HepG2 (cell line): Measurements from ENCODE around the gene XXYLT1. TPM values are rescaled to one million over a fixed set of nuclear protein-coding genes. Genes with fewer than 3 reads are reported as not detected.

Source experiments
- EEA1 ChIP-seq: sonication (generic); formaldehyde crosslinking; IDR thresholded peaks from 2 replicates; pipeline ENCODE4 v1.5.1; 2020; ENCODE audit warnings: mild to moderate bottlenecking, missing genetic modification reagents, borderline replicate concordance
- FOXJ3 ChIP-seq: sonication (generic); formaldehyde crosslinking; IDR thresholded peaks from 2 replicates; pipeline ENCODE4 v1.4.0; 2020; ENCODE audit warnings: missing genetic modification reagents, mild to moderate bottlenecking, borderline replicate concordance
- GABPB1 ChIP-seq: IDR thresholded peaks from 2 replicates; pipeline ENCODE4 v1.6.1; 2016; ENCODE audit warnings: mild to moderate bottlenecking, missing genetic modification reagents, moderate library complexity, missing compliant biosample characterization
- HDAC1 ChIP-seq: sonication (generic); formaldehyde crosslinking; IDR thresholded peaks from 2 replicates; pipeline ENCODE4 v1.5.1; 2020; ENCODE audit warnings: mild to moderate bottlenecking, missing genetic modification reagents
- HNRNPUL1 ChIP-seq: fragments of 200-400 bp; formaldehyde crosslinking; IDR thresholded peaks from 2 replicates; pipeline ENCODE4 v1.6.1; 2017; ENCODE audit warnings: low read depth, mild to moderate bottlenecking, low read length, moderate library complexity
- IRF1 ChIP-seq: sonication (generic); formaldehyde crosslinking; IDR thresholded peaks from 2 replicates; pipeline ENCODE4 v1.4.0; 2020; ENCODE audit warnings: low read depth, mild to moderate bottlenecking, missing genetic modification reagents
- KAT8 ChIP-seq: IDR thresholded peaks from 2 replicates; pipeline ENCODE4 v1.6.1; 2016; ENCODE audit warnings: missing genetic modification reagents, missing compliant biosample characterization
- MYPOP ChIP-seq: sonication (generic); formaldehyde crosslinking; IDR thresholded peaks from 2 replicates; pipeline ENCODE4 v1.8.1; 2023; ENCODE audit warnings: mild to moderate bottlenecking, moderate library complexity, missing genetic modification reagents
- NFE2L1 ChIP-seq: sonication (generic); formaldehyde crosslinking; IDR thresholded peaks from 2 replicates; pipeline ENCODE4 v1.4.0; 2020; ENCODE audit warnings: missing genetic modification reagents, mild to moderate bottlenecking, borderline replicate concordance
- NFYB ChIP-seq: sonication (generic); formaldehyde crosslinking; IDR thresholded peaks from 2 replicates; pipeline ENCODE4 v1.4.0; 2020; ENCODE audit warnings: missing genetic modification reagents
- POLR2A ChIP-seq, 2 experiments: IDR thresholded peaks; 2 replicates each; pipeline ENCODE4 v1.6.1; 2011; ENCODE audit warnings: low read depth in 2 of 2, low read length in 2 of 2, mild to moderate bottlenecking in 1 of 2, moderate library complexity in 1 of 2; ENCODE audit not compliant: insufficient read depth in 1 of 2
- REXO4 ChIP-seq: sonication (generic); formaldehyde crosslinking; IDR thresholded peaks from 2 replicates; pipeline ENCODE4 v1.8.0; 2022; ENCODE audit warnings: missing genetic modification reagents, mild to moderate bottlenecking, borderline replicate concordance
- SMYD3 ChIP-seq: sonication (generic); formaldehyde crosslinking; IDR thresholded peaks from 2 replicates; pipeline ENCODE4 v1.8.1; 2023; ENCODE audit warnings: mild to moderate bottlenecking, missing genetic modification reagents
- SNAPC2 ChIP-seq: sonication (generic); formaldehyde crosslinking; IDR thresholded peaks from 2 replicates; pipeline ENCODE4 v1.8.1; 2022; ENCODE audit warnings: mild to moderate bottlenecking, missing genetic modification reagents
- ZNF264 ChIP-seq: sonication (generic); formaldehyde crosslinking; IDR thresholded peaks from 2 replicates; pipeline ENCODE4 v1.4.0; 2020; ENCODE audit warnings: missing genetic modification reagents
- ZNF276 ChIP-seq: sonication (generic); formaldehyde crosslinking; IDR thresholded peaks from 2 replicates; pipeline ENCODE4 v1.4.0; 2020; ENCODE audit warnings: mild to moderate bottlenecking, low read depth, missing genetic modification reagents
- ZNF329 ChIP-seq: sonication (generic); formaldehyde crosslinking; IDR thresholded peaks from 2 replicates; pipeline ENCODE4 v1.9.0; 2021; ENCODE audit warnings: low read depth, mild to moderate bottlenecking, missing genetic modification reagents
- ZNF564 ChIP-seq: sonication (generic); formaldehyde crosslinking; IDR thresholded peaks from 2 replicates; pipeline ENCODE4 v1.8.1; 2023; ENCODE audit warnings: mild to moderate bottlenecking, missing genetic modification reagents
- ZNF598 ChIP-seq: sonication (generic); formaldehyde crosslinking; IDR thresholded peaks from 2 replicates; pipeline ENCODE4 v1.5.1; 2020; ENCODE audit warnings: mild to moderate bottlenecking, missing genetic modification reagents, borderline replicate concordance
- ZNF687 ChIP-seq: sonication (generic); formaldehyde crosslinking; IDR thresholded peaks from 2 replicates; pipeline ENCODE4 v1.5.1; 2020; ENCODE audit warnings: mild to moderate bottlenecking, missing genetic modification reagents, moderate library complexity
- ZNF713 ChIP-seq: sonication (generic); formaldehyde crosslinking; IDR thresholded peaks from 2 replicates; pipeline ENCODE4 v1.4.0; 2020; ENCODE audit warnings: mild to moderate bottlenecking, missing genetic modification reagents
- polyA plus RNA-seq, 8 experiments: library from polyadenylated mRNA; depleted of rRNA in 3 of 8; stranded (reverse) in 7 of 8; unstranded in 1 of 8; fragments of >200 nt; fragmentation: Illumina TruSeq in 4 of 8; extraction: Trizol in 4 of 8; gene quantifications; 2 replicates each; pipeline versions ENCODE4 v1.2.1 to v1.2.3, GENCODE V29; 2011 to 2016; ENCODE audit warnings: low read depth in 4 of 8, missing spikeins in 1 of 8, mixed read lengths in 1 of 8; ENCODE audit not compliant: insufficient read depth in 1 of 8
- total RNA-seq, 5 experiments: library from RNA; depleted of rRNA; stranded (reverse); fragments of >200 nt; fragmentation: Illumina TruSeq; extraction: Trizol; gene quantifications; 2 replicates each; pipeline ENCODE4 v1.2.3, GENCODE V29; 2016; ENCODE audit warnings: low read depth in 1 of 5

XXYLT1 gene
- total and polyA plus RNA-seq, 2 of the 13 experiments (the other 11 are each of a cell fraction or from before 2014, with no cell fraction given), result 17.7 to 19.0 TPM

- TF ChIP-seq ZNF276 (no peak; the same call in 1 of the 2 replicates), NFE2L1 (CRISPR knock-in tag) (no peak), IRF1 (no peak), ZNF598 (0 out of 2 replicates have a peak, but pooled peaks have one; percentile 2), ZNF687 (CRISPR knock-in tag) (peak; percentile 65), ZNF564 (CRISPR knock-in tag) (peak; percentile 50; the same call in 1 of the 2 replicates), REXO4 (CRISPR knock-in tag) (0 out of 2 replicates have a peak, but pooled peaks have one; percentile 24), ZNF329 (CRISPR knock-in tag) (peak; percentile 69), POLR2A (IDR thresholded peaks at IDR 0.05; ENCODE audit: insufficient read depth in 1 of 2, low read depth in 2 of 2, low read length in 2 of 2) (peak; percentile 59 to 78; a peak in 3 of 4 replicates), SNAPC2 (0 out of 2 replicates have a peak, but pooled peaks have one; percentile 1), ZNF713 (CRISPR knock-in tag) (0 out of 2 replicates have a peak, but pooled peaks have one; percentile 17), EEA1 (CRISPR knock-in tag) (0 out of 2 replicates have a peak, but pooled peaks have one; percentile 54), HDAC1 (CRISPR knock-in tag) (peak; percentile 38; the same call in 1 of the 2 replicates), KAT8 (CRISPR knock-in tag) (peak; percentile 8; the same call in 1 of the 2 replicates), HNRNPUL1 (no peak), GABPB1 (CRISPR knock-in tag) (0 out of 2 replicates have a peak, but pooled peaks have one; percentile 8), ZNF264 (CRISPR knock-in tag) (0 out of 2 replicates have a peak, but pooled peaks have one; percentile 4), SMYD3 (no peak), NFYB (CRISPR knock-in tag) (peak; percentile 54), FOXJ3 (CRISPR knock-in tag) (no peak), MYPOP (CRISPR knock-in tag) (peak; percentile 80; the same call in 1 of the 2 replicates)
Measured at GRCh38 chr3:195270817-195271409, at the start of gene XXYLT1 (continued).
